Gastrocnemius medialis (tissue), 4 donors: ENCODE data around the gene FAM78A.

Experiments
- POLR2A ChIP-seq, 2 donors: fragments of 450-650 bp; IDR thresholded peaks; one replicate each; pipeline ENCODE4 v1.6.1; 2017; ENCODE audit warnings: antibody characterized with exemption in 2 of 2, mild to moderate bottlenecking in 2 of 2, moderate library complexity in 2 of 2
- TF ChIP-seq, protein P1 (sequence below), 5 experiments: fragments of 450-650 bp in 3 of 5; fragments of 200-600 bp in 2 of 5; sonication (generic) in 2 of 5; IDR thresholded peaks in 4 of 5; conservative IDR thresholded peaks in 1 of 5; 1 replicate in 4 of 5; 2 replicates in 1 of 5; pipeline ENCODE4 v1.5.1; 2016 to 2019; ENCODE audit warnings: antibody characterized with exemption in 5 of 5, mild to moderate bottlenecking in 3 of 5, moderate library complexity in 3 of 5

- TF ChIP-seq POLR2A (IDR thresholded peaks at IDR 0.05) = no peak
- TF ChIP-seq, protein P1, sequence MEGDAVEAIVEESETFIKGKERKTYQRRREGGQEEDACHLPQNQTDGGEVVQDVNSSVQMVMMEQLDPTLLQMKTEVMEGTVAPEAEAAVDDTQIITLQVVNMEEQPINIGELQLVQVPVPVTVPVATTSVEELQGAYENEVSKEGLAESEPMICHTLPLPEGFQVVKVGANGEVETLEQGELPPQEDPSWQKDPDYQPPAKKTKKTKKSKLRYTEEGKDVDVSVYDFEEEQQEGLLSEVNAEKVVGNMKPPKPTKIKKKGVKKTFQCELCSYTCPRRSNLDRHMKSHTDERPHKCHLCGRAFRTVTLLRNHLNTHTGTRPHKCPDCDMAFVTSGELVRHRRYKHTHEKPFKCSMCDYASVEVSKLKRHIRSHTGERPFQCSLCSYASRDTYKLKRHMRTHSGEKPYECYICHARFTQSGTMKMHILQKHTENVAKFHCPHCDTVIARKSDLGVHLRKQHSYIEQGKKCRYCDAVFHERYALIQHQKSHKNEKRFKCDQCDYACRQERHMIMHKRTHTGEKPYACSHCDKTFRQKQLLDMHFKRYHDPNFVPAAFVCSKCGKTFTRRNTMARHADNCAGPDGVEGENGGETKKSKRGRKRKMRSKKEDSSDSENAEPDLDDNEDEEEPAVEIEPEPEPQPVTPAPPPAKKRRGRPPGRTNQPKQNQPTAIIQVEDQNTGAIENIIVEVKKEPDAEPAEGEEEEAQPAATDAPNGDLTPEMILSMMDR (IDR thresholded peaks at IDR 0.05 in 4 of 5, conservative IDR thresholded peaks at IDR 0.05 in 1 of 5) = no peak
Measured at GRCh38 chr9:131298816-131299215, 22.5 kb upstream of the FAM78A start.
